ENCODE data around the gene KIAA0753. TPM values are rescaled to one million over a fixed set of nuclear protein-coding genes. Genes with fewer than 3 reads are reported as not detected.
"Not testable (repeated sequence)": the region's sequence is repeated elsewhere in the genome, so short reads cannot be mapped to it uniquely, and the experiment has no call there.

KIAA0753 gene
- total RNA-seq, 1 experiment from 2014 or later, result 14.7 TPM

DNA sequence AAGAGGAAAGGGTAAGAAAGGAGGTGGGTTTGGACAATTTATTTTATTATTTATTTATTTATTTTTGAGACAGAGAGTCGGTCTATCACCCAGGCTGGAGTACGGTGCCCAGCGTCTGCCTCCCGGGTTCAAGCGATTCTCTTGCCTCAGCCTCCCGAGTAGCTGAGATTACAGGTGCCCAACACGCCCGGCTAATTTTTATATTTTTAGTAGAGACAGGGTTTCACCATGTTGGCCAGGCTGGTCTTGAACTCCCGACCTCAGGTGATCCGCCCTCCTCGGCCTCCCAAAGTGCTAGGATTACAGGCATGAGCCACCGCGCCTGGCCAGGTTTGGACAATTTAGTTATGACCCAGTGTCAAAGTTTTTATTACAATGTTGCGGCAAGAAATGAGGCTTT, 22.7 kb upstream of the KIAA0753 start:
- not testable (repeated sequence) for H3K4me1 ChIP-seq (replicated peaks); H3K36me3 ChIP-seq; H3K4me3 ChIP-seq; DNase-seq (ENCODE audit: low read depth in 1 of 2, low spot score in 2 of 2); H3K27ac ChIP-seq; H3K9me3 ChIP-seq (replicated peaks)
- H3K27me3 ChIP-seq (replicated peaks), result peaks cover 17% of the 10 kb centered on the region

- DNase-seq (ENCODE audit: low read depth in 1 of 2, low spot score in 2 of 2), result no peak
- Histone ChIP-seq H3K4me1 (replicated peaks) (no peaks in the 10 kb centered on the region), H3K4me3 (no peak overlapping the region), H3K27ac (no peak overlapping the region), H3K27me3 (replicated peaks) (peaks cover 17% of the 10 kb centered on the region), H3K9me3 (replicated peaks) (no peaks in the 10 kb centered on the region), H3K36me3 (no peaks in the 10 kb centered on the region)
Observed at GRCh38 chr17:6661464-6661848, 20.9 kb upstream of the KIAA0753 start.

DNA sequence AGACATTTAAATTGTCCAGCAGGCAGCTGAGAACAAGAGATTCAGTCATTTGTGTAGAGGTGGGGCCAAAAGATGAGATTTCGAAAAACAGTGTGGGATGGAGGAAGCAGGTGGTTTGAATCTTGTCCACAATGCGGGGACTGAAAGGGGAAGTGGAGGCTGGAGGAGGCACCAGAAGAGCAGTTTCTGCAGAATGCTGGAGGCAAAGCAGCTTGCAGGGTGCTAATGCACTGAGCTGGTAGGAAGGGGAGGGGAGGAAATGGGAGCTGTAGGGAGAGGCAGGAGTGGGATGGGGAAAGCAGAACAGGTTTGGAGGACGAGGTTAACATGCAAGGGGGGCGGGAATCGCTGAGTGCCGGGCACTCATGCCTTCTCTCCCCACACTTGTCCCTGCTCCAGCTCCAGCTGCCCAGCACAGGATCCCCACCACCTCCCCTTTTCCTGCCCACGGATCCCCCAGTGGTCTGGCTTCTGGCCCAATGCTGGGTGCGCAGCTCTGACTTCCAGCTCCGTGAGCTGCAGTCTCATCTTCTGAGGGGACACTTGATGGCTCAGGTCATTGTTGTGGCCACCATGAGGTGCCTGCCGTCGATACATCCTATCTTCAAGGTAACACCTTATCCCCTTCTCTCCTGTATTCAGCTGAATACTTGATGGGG, 20.4 kb upstream of the KIAA0753 start:
- Histone ChIP-seq H3K4me1 (replicated peaks) (no peaks in the 10 kb centered on the region), H3K9me3 (replicated peaks) (no peaks in the 10 kb centered on the region), H3K4me3 (no peak overlapping the region), H3K27me3 (replicated peaks) (peaks cover 17% of the 10 kb centered on the region), H3K27ac (no peak overlapping the region), H3K36me3 (no peaks in the 10 kb centered on the region)
- no peak for DNase-seq (ENCODE audit: low read depth in 1 of 2, low spot score in 2 of 2)

DNA sequence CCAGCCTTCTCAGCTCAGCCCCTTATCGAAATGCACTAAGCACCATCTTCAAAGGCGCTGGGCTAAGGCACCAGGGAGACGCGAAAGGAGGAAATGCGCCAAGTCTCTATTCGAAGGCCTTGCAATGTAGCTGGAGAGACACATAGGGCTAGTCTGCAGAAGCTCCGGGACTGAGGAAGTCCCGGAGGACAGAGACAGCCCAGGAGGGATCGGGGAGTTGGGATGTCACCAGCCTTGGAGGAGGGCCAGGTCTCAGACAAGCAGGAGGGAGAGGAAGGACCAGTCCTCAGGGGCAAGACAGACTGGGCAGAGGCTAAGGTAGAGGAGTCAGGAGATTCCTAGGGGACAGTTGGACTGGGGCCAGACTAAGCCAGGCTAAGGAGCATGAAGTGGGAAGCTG, 19.6 kb upstream of the KIAA0753 start:
- no peak for DNase-seq (ENCODE audit: low read depth in 1 of 2, low spot score in 2 of 2)
- peaks cover 17% of the 10 kb centered on the region for H3K27me3 ChIP-seq (replicated peaks)

DNA sequence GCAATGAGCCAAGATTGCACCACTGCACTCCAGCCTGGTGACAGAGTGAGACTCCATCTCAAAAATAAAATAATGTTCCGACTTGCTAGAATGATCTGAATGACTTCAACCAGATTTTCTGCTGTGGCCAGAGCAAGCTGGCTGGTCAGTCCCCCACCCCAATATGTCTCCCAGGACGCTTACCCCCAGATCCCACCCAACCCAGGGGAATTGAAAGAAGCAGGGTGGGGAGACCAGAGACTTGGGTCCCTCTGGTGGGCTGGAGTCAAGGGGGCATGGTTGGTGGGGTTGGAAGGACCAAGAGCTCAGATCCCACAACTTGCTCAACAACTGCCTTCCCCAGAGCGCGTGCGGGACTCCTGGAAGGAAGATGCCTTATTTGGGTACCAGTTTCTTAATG, 17.9 kb upstream of the KIAA0753 start:
- H3K4me3 ChIP-seq; H3K4me1 ChIP-seq (replicated peaks); DNase-seq (ENCODE audit: low read depth in 1 of 2, low spot score in 2 of 2); H3K27ac ChIP-seq; H3K9me3 ChIP-seq (replicated peaks); H3K36me3 ChIP-seq: not testable (repeated sequence)
- peaks cover 17% of the 10 kb centered on the region for H3K27me3 ChIP-seq (replicated peaks)

More for the DNA sequence above, 19.6 kb upstream of the KIAA0753 start:
- Histone ChIP-seq H3K4me1 (replicated peaks) (no peaks in the 10 kb centered on the region), H3K9me3 (replicated peaks) (no peaks in the 10 kb centered on the region), H3K36me3 (no peaks in the 10 kb centered on the region), H3K4me3 (no peak overlapping the region), H3K27ac (no peak overlapping the region)

- Histone ChIP-seq H3K4me3 (no peak overlapping the region), H3K27me3 (replicated peaks) (peaks cover 13% of the 10 kb centered on the region), H3K27ac (no peak overlapping the region), H3K4me1 (replicated peaks) (peaks cover 3% of the 10 kb centered on the region), H3K9me3 (replicated peaks) (no peaks in the 10 kb centered on the region), H3K36me3 (no peaks in the 10 kb centered on the region)
- DNase-seq (ENCODE audit: low read depth in 1 of 2, low spot score in 2 of 2), result no peak
Observed at GRCh38 chr17:6657633-6658287, 17.2 kb upstream of the KIAA0753 start.

DNA sequence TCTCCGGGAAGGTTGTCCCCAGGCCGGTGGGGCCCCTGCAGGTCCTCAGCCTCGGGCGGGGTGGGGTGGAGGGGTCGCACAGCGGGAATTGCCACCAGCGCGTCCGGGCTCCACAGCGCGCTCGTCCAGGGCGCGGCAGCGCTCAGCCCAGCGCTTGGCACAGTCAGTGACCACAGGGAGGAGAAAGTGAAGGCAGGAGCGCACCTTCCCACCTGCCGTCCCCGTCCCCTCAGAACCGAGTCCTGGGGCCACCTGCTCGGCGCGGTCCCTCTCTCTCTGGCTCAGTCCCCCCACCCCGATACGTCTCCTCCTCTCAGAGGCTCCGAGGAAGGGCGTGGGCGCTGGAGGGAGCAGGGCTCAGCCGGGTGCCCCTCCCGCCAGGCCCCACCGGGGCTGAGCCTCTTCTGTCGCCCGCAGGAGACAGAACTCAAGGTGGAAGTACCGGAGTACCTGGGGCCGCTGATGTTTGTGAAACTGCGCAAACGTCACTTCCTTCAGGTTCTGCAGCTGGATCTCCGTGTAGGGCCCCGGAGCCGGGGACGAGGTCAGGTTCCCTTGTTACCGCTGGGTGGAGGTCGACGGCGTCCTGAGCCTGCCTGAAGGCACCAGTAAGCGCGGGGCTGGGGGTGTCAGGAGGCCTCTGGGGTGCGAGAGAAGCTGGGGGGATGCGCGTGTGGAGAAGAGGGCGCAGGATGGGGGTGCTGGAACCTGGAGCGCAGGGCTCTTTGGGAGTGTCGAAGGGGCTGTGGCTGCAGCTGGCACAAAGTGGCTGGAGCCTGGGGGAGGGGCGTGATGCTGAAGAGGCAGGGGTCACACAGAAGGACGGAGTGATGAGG, 16.5 kb upstream of the KIAA0753 start:
- H3K27ac ChIP-seq, result not testable (repeated sequence)

DNA sequence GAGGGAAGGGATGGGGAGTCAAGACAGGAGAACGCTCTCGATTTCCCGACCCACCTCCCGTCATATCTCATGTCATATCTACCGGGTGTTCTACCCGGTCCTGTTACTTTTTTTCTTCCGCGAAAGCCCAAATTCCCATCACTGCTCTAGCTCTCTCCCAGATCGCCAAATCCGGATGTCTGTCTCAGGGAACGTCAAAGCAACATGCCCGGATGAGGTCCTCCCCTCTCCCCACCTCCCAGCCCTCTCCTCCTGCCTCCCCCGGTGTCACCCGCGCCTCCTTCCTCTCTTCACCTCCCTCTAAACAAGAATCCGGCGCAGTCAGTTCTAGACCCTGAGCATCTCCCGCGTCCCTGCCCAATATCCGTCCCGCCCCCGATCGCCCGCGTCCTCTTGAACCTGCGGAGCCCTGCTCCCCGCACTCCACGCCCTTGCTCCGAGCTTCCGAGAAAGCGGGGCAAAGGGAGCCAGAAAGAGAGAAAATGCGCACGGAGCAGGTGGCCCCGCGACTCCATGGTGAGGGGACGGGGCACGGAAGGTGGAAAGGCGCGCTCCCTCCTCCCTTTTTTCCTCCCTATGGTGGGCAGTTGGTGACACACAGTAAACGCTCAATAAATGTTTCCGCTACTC, 15.3 kb upstream of the KIAA0753 start:
- peaks cover 15% of the 10 kb centered on the region for H3K4me1 ChIP-seq (replicated peaks)
- H3K4me3 ChIP-seq; DNase-seq (ENCODE audit: low read depth in 1 of 2, low spot score in 2 of 2); H3K36me3 ChIP-seq; H3K27ac ChIP-seq; H3K27me3 ChIP-seq (replicated peaks); H3K9me3 ChIP-seq (replicated peaks): not testable (repeated sequence)

More for the DNA sequence above, 16.5 kb upstream of the KIAA0753 start:
- not testable (repeated sequence) for H3K4me1 ChIP-seq (replicated peaks); H3K4me3 ChIP-seq; H3K27me3 ChIP-seq (replicated peaks); H3K9me3 ChIP-seq (replicated peaks); H3K36me3 ChIP-seq; DNase-seq (ENCODE audit: low read depth in 1 of 2, low spot score in 2 of 2)

GRCh38 chr17:6654841-6655731, 14.6 kb upstream of the KIAA0753 start:
- Histone ChIP-seq H3K4me1 (replicated peaks) (peaks cover 21% of the 10 kb centered on the region), H3K27ac (no peak overlapping the region), H3K27me3 (replicated peaks) (no peaks in the 10 kb centered on the region), H3K36me3 (no peaks in the 10 kb centered on the region; the same call in 1 of the 2 replicates), H3K9me3 (replicated peaks) (peaks cover 5% of the 10 kb centered on the region), H3K4me3 (no peak overlapping the region)
- DNase-seq (ENCODE audit: low read depth in 1 of 2, low spot score in 2 of 2), result no peak

GRCh38 chr17:6651919-6652452, 11.5 kb upstream of the KIAA0753 start:
- Histone ChIP-seq H3K4me3 (peak overlapping the region; percentile 79), H3K4me1 (replicated peaks) (peaks cover 22% of the 10 kb centered on the region), H3K36me3 (peaks cover 21% of the 10 kb centered on the region), H3K9me3 (replicated peaks) (peaks cover 5% of the 10 kb centered on the region), H3K27ac (peak overlapping the region; percentile 97), H3K27me3 (replicated peaks) (no peaks in the 10 kb centered on the region)
- no peak for DNase-seq (ENCODE audit: low read depth in 1 of 2, low spot score in 2 of 2)

DNA sequence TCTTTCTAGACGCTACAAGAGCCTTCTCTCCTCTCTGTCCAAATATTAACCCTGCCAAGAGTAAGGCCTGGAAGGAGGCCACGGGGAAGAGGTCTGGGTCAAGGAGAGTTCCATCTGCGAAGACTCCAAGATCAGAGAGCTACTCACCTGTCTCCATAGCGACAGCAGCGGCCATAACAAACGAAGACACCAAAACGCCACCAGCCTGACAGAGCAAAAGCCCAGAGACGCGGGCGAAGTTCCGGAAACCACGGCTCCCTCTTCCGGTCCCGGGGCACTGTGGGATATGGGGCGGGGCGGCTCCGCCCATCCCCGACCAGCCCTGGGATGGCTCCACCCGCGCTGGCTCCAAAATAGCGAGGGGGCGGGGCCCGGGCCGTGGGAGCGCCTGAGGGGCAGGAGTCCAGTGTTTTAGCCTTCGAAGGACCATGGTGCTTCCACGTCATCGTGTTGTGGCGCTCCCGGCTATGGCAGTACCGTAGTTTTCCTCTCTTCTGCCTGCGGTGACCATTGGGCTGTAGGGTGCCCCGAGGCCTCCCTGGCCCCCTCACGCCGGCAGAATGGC, 10.9 kb upstream of the KIAA0753 start, which contains the start of the genes C17orf100 and MED31:
Gene C17orf100 (plus strand): TSS at position 409 of the 565 bp plus-strand sequence. CDS start 152 bp downstream, at position 561.
Gene MED31 (minus strand): TSS at position 252 of the 565 bp plus-strand sequence. CDS start 77 bp downstream, at position 175.
- Histone ChIP-seq H3K9me3 (replicated peaks) (peaks cover 5% of the 10 kb centered on the region), H3K27me3 (replicated peaks) (no peaks in the 10 kb centered on the region), H3K27ac (peak within 1 kb of the TSS; percentile 97), H3K36me3 (peaks cover 23% of the 10 kb centered on the region), H3K4me1 (replicated peaks) (peaks cover 22% of the 10 kb centered on the region), H3K4me3 (peak within 1 kb of the TSS; percentile 79)
- DNase-seq (ENCODE audit: low read depth in 1 of 2, low spot score in 2 of 2), result peak; percentile 95 to 96

GRCh38 chr17:6648181-6648580, 7.7 kb upstream of the KIAA0753 start:
- no peak overlapping the region for H3K27ac ChIP-seq
- no peaks in the 10 kb centered on the region for H3K27me3 ChIP-seq (replicated peaks)
- peaks cover 5% of the 10 kb centered on the region for H3K9me3 ChIP-seq (replicated peaks)
- H3K36me3 ChIP-seq, result peaks cover 53% of the 10 kb centered on the region
- DNase-seq (ENCODE audit: low read depth in 1 of 2, low spot score in 2 of 2), result no peak
- H3K4me1 ChIP-seq (replicated peaks), result peaks cover 22% of the 10 kb centered on the region
- no peak overlapping the region for H3K4me3 ChIP-seq

Data from SJSA1 (cell line).